Epidermal melanocyte (primary cell): ENCODE data around the gene FGFR3.
A peak's percentile ranks its signal among the peaks of the same experiment; 100 is the strongest.
"Not testable (repeated sequence)": the region's sequence is repeated elsewhere in the genome, so short reads cannot be mapped to it uniquely, and the experiment has no call there.

Source experiments
- DNase-seq: peaks from one replicate; pipeline ENCODE4 v3.0.0; 2011; ENCODE audit warnings: low spot score; ENCODE audit not compliant: insufficient read length

FGFR3 gene

DNA sequence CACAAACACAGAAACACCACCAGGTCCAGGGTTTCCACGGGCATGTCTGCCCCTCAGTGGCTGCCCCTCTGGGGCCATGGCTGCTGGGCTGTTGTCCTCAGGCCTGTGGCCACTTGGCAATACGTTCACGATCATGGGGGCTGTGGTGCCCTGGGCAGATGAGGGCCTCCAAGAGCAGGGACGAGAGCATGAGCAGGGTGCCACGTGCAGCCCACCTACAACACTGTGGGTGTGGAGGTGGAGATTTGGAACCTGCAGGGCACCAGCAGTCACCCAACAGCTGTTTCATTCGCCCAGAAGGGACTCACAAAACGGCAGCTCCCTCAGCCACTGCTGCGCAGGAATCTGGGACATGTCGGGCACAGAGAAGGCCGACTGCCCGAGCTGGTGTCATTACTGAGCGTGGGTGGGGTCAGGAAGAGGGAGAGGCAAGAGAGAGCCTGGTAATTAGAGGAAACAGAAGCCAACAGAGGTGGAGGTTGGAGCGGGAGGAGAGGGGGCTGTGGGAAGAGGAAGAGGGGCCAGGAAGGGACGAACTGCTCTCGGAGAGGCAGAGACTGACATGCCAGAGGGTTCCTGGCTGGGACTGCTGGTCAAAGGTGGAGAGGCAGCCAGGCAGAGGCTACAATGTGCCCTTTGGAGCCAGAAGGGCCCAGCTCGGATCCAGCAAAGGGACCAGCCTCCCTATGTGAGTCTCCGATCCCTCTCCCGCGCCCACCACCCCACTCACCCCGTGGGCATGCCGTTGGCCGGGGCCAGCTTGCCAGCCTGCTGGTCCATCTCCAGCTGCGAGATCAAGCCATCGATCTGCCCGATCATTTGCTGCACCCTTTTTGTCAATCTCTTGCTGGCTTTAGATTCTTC is 23.1 kb downstream of the FGFR3 start:
- no peak for DNase-seq

- no peak for DNase-seq
Observed at GRCh38 chr4:1819284-1819683, 26.2 kb downstream of the FGFR3 start.

GRCh38 chr4:1819816-1820215 is 26.7 kb downstream of the FGFR3 start:
- DNase-seq: no peak

GRCh38 chr4:1821679-1822567 is 28.8 kb downstream of the FGFR3 start:
- no peak for DNase-seq

DNA sequence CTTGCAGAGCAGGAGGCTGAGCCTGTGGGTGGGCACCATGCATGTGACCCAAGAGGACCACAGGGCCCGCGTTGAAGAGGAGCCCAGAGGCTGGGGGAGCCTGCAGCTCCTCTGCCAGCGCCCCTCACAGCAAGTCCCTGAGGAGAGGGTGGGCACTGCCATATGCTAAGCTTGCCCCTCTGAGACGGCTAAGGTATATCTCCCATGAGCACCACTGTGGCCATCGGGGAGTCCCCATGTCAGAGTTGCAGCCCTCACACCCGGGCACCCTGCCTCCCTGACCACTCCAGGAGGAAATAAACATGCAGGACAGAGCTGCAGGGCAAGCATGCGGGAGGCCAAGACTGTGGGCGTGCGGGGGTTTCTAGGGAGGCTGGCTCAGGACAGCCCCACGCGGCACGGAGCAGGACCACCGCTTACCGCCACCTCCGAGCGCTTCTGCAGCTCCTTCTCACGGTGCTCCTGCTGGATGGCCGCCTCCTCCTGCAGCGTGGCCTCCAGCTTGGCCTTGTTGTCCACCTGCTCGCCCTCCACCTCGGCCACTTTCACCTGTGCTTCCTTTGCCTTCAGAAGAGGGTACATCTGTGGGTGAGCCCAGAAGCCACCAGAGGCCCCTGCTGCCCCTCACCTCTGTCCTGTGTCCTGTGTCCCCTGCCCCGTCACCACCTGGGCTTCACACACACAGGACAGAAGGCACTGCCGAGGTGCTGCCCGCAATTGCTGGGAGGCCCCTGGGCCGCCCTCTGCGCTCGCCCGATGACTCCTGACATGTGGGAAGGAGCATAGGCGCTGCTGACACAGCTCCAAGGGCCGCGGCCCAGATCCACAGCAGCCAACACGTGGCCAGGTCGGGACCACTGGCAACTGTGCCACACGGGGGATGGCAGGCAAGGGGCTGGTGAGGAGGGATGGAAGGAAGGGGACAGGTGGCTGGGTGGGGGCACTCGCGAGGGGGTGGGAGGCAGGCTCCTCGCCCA is 29.8 kb downstream of the FGFR3 start:
- peak; percentile 6 for DNase-seq

DNA sequence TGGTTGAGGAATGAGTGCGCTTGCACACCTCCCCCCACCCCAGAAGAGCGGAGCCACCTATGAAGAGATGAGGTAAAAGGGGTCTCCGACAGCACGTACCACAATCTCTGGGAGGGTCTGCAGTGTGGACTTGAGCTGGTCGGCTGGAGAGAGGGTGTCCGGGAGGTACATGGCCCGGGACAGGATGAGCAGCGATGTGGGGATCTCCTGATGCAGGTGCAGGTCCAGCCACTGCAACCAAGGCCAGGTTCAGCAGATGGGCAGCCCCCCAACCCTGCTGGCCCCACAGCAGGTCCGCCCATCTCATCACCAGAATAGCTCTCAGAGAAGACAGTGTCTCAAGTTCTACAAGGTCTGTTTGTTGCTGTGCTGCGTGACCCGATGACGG is 30.4 kb downstream of the FGFR3 start:
- peak; percentile 9 for DNase-seq

GRCh38 chr4:1824746-1825145 is 31.7 kb downstream of the FGFR3 start:
- DNase-seq: no peak

GRCh38 chr4:1825326-1825725 is 32.2 kb downstream of the FGFR3 start:
- peak; percentile 10 for DNase-seq

GRCh38 chr4:1826531-1827350 is 33.6 kb downstream of the FGFR3 start:
- DNase-seq: peak; percentile 12

DNA sequence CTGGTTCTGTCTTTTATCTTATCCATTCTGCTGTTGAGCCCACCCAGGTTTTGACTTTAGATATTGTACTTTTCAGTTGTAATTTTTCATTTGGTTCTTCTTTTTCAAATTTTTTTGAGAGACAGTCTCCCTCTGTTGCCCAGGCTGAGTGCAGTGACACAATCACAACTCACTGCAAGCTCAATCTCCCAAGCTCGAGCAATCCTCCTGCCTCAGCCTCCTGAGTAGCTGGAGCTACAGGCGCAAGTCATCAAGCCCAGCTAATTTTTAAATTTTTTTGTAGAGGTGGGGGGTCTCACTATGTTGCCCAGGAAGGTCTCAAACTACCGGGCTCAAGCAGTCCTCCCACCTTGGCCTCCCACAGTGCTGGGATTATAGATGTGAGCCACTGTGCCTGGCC is 37.1 kb downstream of the FGFR3 start:
- DNase-seq: no peak

- DNase-seq: no peak
Observed at GRCh38 chr4:1830642-1831228, 37.6 kb downstream of the FGFR3 start.

GRCh38 chr4:1831331-1831730 is 38.2 kb downstream of the FGFR3 start:
- no peak for DNase-seq

DNA sequence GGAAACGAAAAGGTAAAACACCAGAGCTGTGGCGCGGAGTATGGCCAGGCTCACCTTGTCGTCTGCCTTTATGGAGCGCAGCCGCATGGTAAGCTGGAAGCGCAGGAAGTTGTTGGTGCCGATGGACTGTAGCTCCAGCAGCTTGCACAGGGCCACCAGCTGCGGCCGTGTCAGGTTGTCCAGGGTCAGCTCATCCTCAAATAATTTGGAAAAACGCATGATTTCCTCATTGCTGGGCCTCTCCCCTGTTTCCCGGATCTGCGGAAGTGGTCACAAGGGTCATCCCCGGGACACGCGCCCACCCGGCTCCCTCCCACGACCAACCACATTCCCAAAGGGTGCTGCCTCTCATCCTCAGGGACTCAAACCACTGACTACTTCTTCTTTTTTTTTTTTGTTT is 39.6 kb downstream of the FGFR3 start:
- no peak for DNase-seq

- DNase-seq: no peak
Observed at GRCh38 chr4:1833307-1834046, 40.4 kb downstream of the FGFR3 start.

GRCh38 chr4:1834047-1834775 is 41.1 kb downstream of the FGFR3 start:
- DNase-seq: no peak

GRCh38 chr4:1835836-1836235 is 42.7 kb downstream of the FGFR3 start:
- DNase-seq: not testable (repeated sequence)

- DNase-seq: no peak
Observed at GRCh38 chr4:1836650-1837049, 43.6 kb downstream of the FGFR3 start.

DNA sequence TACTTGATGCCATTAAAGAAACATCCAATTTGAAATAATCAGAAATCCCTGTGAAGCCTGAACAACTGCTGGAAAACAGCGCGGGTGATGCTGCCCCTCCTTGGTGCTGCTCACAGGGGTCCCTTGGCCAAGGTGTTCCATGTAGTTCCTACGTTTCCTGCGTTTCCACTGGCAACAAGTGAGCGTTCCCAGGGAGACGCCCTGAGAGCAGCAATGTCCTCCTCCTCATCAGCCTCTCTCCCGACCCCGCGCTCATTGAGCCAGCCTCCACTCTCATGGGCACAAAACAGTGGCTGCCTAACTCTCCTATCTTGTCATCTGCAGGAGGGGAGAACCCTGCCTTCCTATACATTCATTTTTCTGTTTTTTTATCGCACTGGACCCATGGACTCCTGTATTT is 44.0 kb downstream of the FGFR3 start:
- no peak for DNase-seq

GRCh38 chr4:1839282-1839681 is 46.2 kb downstream of the FGFR3 start:
- DNase-seq: no peak
